Right atrium auricular region (tissue), 2 donors: ENCODE results near the gene DMRT2. TPM values are rescaled to one million over a fixed set of nuclear protein-coding genes. Genes with fewer than 3 reads are reported as not detected.

Experiments used
- DNase-seq: peaks from one replicate; pipeline ENCODE4 v3.0.0-alpha.2; 2019; ENCODE audit warnings: low spot score
- H3K27ac ChIP-seq, 2 donors: fragments of 200-600 bp; sonication (generic); 1 replicate in 1 of 2; 2 replicates in 1 of 2; pipeline ENCODE4 v1.5.1; 2016 to 2019
- H3K27me3 ChIP-seq, 2 donors: fragments of 200-600 bp; sonication (generic); one replicate each; pipeline versions ENCODE4 v1.5.1 to v1.6.0; 2017 to 2019
- H3K36me3 ChIP-seq: fragments of 200-600 bp; sonication (generic); one replicate; pipeline ENCODE4 v1.5.1; 2016
- H3K4me1 ChIP-seq, 2 donors: fragments of 200-600 bp; sonication (generic); one replicate each; pipeline versions ENCODE4 v1.5.1 to v1.6.0; 2017 to 2019
- H3K4me3 ChIP-seq, 2 donors: fragments of 200-600 bp; sonication (generic); 1 replicate in 1 of 2; 2 replicates in 1 of 2; pipeline ENCODE4 v1.5.1; 2017 to 2019; ENCODE audit warnings: mild to moderate bottlenecking in 1 of 2, moderate library complexity in 1 of 2
- H3K9me3 ChIP-seq, 2 donors: fragments of 200-600 bp; sonication (generic); one replicate each; pipeline ENCODE4 v1.5.1; 2019
- total RNA-seq, 2 donors: library from RNA; depleted of rRNA; stranded (reverse); fragments of >200 nt; gene quantifications; one replicate each; pipeline ENCODE4 v1.1.0, GENCODE V29; 2016
- TF ChIP-seq, protein P1 (sequence below), 2 donors: fragments of 200-600 bp; sonication (generic); IDR thresholded peaks; one replicate each; pipeline ENCODE4 v1.5.1; 2019; ENCODE audit warnings: antibody characterized with exemption in 2 of 2

Gene DMRT2
- total RNA-seq, 2 donors from 2014 or later, result not detected

DNA sequence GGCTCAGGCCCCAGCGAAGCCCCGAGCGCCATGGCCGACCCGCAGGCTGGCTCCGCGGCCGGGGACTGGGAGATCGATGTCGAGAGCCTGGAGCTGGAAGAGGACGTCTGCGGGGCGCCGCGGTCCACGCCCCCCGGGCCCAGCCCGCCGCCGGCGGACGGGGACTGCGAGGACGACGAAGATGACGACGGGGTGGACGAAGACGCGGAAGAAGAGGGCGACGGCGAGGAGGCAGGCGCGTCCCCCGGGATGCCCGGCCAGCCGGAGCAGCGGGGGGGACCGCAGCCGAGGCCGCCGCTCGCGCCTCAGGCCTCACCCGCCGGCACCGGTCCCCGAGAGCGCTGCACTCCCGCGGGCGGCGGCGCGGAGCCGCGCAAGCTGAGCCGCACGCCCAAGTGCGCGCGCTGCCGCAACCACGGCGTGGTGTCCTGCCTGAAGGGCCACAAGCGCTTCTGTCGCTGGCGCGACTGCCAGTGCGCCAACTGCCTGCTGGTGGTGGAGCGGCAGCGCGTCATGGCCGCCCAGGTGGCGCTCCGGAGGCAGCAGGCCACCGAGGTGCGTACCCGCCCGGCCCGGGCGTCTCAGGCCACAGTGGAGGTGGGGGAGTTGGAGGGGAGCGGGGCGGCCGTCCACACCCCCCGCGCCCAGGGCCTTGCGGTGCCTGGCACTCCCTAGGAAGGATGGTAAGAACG lies 1.6 kb downstream of the DMRT2 start:
- H3K36me3 ChIP-seq, result no peaks in the 10 kb centered on the region
- H3K9me3 ChIP-seq, result no peaks in the 10 kb centered on the region
- TF ChIP-seq, protein P1, sequence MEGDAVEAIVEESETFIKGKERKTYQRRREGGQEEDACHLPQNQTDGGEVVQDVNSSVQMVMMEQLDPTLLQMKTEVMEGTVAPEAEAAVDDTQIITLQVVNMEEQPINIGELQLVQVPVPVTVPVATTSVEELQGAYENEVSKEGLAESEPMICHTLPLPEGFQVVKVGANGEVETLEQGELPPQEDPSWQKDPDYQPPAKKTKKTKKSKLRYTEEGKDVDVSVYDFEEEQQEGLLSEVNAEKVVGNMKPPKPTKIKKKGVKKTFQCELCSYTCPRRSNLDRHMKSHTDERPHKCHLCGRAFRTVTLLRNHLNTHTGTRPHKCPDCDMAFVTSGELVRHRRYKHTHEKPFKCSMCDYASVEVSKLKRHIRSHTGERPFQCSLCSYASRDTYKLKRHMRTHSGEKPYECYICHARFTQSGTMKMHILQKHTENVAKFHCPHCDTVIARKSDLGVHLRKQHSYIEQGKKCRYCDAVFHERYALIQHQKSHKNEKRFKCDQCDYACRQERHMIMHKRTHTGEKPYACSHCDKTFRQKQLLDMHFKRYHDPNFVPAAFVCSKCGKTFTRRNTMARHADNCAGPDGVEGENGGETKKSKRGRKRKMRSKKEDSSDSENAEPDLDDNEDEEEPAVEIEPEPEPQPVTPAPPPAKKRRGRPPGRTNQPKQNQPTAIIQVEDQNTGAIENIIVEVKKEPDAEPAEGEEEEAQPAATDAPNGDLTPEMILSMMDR (IDR thresholded peaks at IDR 0.05), result peak in 1 of 2 donors; percentile 45
- no peak overlapping the region for H3K27ac ChIP-seq
- no peak for DNase-seq
- H3K27me3 ChIP-seq, result peaks cover 25 to 53% of the 10 kb centered on the region in 2 donors
- peaks cover 0 to 42% of the 10 kb centered on the region in 2 donors for H3K4me1 ChIP-seq
- H3K4me3 ChIP-seq, result peak overlapping the region in 1 of 2 donors; percentile 39

DNA sequence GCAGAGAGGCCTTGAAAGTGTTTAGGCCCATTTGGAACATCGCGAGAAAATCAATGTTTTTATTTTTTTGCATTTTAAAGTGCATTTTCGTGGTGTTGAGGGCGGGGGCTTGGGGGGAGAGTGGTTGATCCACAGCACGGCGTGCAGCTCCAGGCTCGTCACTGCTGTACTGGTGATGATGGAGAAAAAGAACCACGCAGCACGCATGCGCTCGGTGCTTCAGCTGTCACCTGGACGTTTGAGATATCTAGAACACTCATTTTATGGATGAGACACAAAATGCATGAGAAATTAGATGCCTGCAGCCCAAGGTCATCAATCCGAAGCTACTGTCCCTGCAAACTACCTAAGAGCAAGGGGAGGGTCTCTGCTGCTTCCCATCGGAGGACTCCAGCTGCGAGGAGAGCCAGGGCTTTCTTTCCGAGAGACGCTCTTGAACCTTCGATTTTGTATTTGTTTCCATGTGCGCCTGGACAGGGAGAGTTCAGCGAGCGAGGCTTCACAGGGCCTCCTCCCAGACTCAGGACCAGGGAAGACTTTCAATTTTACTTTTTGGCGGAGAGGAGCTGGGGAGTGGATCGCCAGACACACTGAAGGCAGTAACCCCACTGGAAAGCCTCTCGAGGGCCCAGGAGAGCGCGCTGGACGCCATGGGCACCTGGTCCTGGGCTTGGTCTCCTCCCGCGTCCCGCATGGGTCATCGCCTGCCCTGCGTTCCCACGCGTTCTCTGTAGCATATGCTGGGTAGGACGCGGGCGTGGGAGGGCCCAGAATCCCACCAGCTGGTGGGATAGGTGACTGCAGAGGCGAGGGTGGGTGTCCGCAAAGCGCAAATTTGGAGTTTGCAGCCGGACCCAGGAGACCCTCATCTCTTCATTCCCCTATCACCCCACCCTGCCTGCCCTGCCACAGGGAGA lies 2.5 kb downstream of the DMRT2 start:
- Histone ChIP-seq H3K4me3 (peak overlapping the region in 1 of 2 donors; percentile 39), H3K36me3 (no peaks in the 10 kb centered on the region), H3K4me1 (peaks cover 0 to 35% of the 10 kb centered on the region in 2 donors), H3K27ac (no peak overlapping the region), H3K9me3 (no peaks in the 10 kb centered on the region), H3K27me3 (peaks cover 17 to 53% of the 10 kb centered on the region in 2 donors)
- TF ChIP-seq, protein P1 (IDR thresholded peaks at IDR 0.05), result no peak
- DNase-seq, result no peak

DNA sequence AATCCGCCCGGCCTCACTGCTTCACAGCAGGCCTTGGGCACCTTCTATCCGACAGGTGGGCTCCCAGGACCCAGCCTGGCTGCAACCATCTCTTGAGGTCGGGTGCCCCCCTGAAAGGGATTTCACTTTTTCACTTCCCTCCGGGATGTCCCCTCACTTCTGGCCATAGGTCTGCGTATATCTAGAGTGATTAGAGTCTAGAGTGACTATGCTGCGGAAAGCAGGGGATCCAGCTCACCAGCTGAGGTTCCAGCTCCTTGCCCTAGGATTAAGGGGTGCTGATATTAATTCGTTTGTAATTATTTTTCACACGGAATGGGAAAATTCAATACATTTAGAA lies 3.1 kb downstream of the DMRT2 start:
- no peak overlapping the region for H3K27ac ChIP-seq
- TF ChIP-seq, protein P1 (IDR thresholded peaks at IDR 0.05), result no peak
- DNase-seq, result no peak
- peaks cover 0 to 32% of the 10 kb centered on the region in 2 donors for H3K4me1 ChIP-seq
- no peak overlapping the region for H3K4me3 ChIP-seq
- peaks cover 17 to 51% of the 10 kb centered on the region in 2 donors for H3K27me3 ChIP-seq
- H3K9me3 ChIP-seq, result no peaks in the 10 kb centered on the region
- no peaks in the 10 kb centered on the region for H3K36me3 ChIP-seq

DNA sequence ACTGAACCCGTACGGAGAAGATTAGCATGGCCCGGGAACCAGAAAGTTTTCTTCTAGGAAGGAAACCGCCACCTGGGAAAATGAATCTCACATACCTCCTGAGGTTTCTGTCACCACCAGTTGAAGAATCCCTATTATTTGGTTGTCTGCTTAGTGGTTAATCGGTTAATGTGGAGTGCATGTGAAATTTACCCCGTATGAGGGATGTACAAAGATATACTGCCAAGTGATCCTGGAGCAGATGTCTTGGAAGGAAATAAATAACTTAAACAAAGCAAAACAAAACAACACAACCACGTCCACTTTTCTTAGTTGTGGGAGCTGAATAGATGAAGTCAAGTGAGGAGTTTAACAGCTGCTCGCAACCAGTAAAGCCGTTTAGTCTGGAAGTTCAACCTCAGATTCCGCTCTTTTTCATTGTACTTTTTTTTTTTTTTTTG lies 3.8 kb downstream of the DMRT2 start:
- Histone ChIP-seq H3K4me3 (no peak overlapping the region), H3K4me1 (peaks cover 0 to 32% of the 10 kb centered on the region in 2 donors), H3K27ac (no peak overlapping the region), H3K27me3 (peaks cover 17 to 44% of the 10 kb centered on the region in 2 donors), H3K9me3 (no peaks in the 10 kb centered on the region), H3K36me3 (no peaks in the 10 kb centered on the region)
- TF ChIP-seq, protein P1 (IDR thresholded peaks at IDR 0.05), result no peak
- DNase-seq, result no peak

DNA sequence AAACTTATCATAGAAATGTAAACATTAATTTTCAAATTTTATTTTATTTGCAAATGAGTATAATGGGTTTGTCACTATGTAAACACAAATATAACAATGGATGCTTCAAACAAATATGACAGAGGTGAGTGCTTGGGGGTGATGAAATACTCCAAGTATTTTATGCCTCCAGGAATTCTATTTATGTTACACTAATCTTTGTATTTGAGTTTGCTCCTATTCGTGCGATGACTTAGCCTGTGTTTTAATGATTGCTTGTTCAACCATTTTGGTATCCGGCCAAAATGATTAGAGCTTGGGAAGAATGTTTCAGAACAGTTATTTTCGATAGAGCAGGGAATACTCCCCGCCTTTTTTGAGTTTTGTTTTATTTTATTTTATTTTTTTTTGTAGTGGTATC lies 5.0 kb downstream of the DMRT2 start:
- Histone ChIP-seq H3K27ac (no peak overlapping the region), H3K36me3 (no peaks in the 10 kb centered on the region), H3K4me1 (peaks cover 0 to 26% of the 10 kb centered on the region in 2 donors), H3K9me3 (no peaks in the 10 kb centered on the region), H3K4me3 (no peak overlapping the region), H3K27me3 (peaks cover 17 to 37% of the 10 kb centered on the region in 2 donors)
- no peak for DNase-seq
- TF ChIP-seq, protein P1 (IDR thresholded peaks at IDR 0.05), result no peak
